NCI-H345 treated with DMSO at 0.1 percent for 48 hours (cell line): Measurements from ENCODE around the gene KATNBL1.

Experiments used
- DNase-seq: peaks from one replicate; lab custom pipeline; 2025; ENCODE audit not compliant: unreplicated experiment; lab: John Stamatoyannopoulos, UW

The KATNBL1 gene, protein sequence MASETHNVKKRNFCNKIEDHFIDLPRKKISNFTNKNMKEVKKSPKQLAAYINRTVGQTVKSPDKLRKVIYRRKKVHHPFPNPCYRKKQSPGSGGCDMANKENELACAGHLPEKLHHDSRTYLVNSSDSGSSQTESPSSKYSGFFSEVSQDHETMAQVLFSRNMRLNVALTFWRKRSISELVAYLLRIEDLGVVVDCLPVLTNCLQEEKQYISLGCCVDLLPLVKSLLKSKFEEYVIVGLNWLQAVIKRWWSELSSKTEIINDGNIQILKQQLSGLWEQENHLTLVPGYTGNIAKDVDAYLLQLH

GRCh38 chr15:34209421-34210282 is at the start of gene KATNBL1:
TSS of gene KATNBL1 (minus strand) at chr15:34210096. CDS start at chr15:34163676, 46,420 bp downstream.
- peak; percentile 82 for DNase-seq

DNA sequence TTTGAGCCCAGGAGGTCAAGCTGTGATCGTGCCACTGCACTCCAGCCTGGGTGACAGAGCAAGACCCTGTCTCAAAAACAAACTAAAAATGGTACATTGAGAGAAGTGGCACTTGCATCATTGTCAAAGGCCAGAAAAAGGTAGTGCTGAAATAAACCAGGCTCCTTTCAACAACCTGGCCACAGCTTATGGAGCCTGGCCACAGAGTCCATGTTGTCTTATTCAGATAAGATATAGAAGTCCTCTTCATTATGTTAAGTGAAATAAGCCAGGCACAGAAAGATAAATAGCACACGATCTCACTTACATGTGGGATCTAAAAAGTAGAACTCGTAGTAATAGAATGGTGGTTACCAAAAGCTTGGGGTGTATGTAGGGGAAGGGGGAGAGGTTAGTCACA is 49.7 kb upstream of the KATNBL1 start:
- no peak for DNase-seq

DNA sequence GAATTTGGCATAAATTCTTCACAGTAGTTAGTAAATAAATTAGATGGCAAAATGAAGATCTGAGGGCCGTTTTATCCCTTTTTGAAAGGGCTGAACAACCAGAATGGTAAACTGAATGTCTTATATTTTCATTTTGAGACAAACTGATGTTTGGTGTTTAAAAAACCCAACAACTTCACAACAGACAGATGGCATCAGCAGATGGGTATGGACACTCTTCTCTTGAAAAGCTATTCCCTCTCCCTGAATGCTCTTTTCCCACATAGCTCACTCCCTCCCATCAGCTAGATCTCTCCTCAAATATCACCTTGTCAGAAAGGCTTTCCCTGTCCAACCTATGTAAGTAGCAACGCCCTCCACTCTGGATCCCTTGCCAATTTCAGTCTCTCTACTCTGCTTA is 48.3 kb upstream of the KATNBL1 start:
- no peak for DNase-seq

DNA sequence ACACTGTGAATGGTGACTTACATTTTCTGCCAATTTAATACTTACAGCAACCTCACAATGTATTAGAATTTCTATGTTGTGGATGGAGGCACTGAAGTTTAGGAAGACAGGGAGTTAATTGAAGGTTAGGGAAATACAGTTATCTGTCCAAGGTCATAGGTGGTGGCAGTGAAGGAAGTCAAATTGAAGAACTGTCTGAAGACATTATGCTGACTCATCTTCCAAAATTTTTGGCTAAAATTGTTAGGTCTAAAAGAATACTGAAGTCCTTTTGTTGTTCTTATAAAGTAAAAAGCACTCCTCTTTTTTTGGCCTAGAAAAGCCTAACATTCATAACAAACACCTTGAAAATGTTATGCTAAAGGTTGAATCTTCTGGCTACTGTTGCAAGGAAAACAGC is 42.6 kb upstream of the KATNBL1 start:
- DNase-seq = no peak

DNA sequence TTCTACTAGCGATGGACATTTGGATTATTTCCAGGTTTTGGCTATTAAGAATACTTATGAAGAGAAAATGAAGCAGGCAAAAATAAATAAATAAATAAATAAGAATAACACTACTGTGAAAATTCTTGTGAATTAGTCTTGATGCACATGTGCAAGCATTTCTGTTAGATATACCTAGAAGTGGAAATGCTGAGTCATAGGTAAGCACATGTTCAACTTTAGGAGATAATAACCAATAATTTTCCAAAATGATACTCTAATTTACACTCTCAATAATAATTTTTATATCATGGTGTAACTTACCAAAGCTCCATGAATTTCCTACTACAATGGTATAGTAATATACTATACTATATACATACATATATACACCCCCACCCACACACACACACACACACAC is 38.3 kb upstream of the KATNBL1 start:
- DNase-seq = no peak

GRCh38 chr15:34246276-34246976 is 36.5 kb upstream of the KATNBL1 start:
- no peak for DNase-seq

GRCh38 chr15:34243226-34243625 is 33.3 kb upstream of the KATNBL1 start:
- DNase-seq = no peak

GRCh38 chr15:34242331-34242710 is 32.4 kb upstream of the KATNBL1 start:
- no peak for DNase-seq

DNA sequence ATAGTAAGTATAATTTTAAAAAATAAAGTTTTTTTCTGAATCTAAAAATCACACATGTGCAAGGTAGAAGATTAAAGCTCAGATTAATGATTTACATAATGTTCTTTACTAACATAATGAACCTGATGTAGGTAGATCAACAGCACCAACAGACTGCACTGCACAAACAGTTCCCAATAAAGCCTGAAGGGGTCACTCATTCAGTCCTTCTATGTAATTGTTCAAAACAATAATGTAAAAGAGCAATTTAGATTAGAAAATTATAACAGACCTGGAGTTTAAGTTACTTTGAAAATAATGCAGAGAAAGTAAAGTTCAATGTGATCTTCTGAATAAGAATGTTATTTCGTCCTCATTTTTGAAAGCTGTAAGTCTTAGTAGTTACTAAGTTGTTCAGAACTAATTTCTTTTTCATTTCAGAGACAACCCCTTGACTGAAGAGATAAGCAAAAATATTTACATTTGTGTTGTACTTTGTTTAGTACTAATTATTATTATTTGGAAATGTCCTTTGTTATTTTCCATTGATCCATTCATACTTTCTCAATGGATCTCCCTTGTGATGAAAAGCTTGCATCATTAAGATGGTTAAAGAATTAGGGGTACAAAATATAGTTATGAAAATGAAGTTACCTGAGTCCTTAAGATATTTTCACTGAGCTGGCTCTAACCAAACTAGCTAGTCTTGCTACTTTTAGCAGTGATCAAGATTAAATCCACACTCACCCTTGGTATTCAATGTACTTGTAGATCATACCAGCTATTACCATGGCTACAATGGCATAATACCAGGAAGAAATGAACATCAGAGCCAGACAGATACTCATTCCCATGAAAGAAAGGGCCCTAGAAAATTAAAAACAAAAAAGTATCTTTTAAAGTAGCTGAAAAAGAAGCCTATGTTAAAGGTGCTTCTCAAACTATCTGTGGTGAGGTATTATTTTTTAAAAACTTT is 31.8 kb upstream of the KATNBL1 start:
- DNase-seq = no peak

DNA sequence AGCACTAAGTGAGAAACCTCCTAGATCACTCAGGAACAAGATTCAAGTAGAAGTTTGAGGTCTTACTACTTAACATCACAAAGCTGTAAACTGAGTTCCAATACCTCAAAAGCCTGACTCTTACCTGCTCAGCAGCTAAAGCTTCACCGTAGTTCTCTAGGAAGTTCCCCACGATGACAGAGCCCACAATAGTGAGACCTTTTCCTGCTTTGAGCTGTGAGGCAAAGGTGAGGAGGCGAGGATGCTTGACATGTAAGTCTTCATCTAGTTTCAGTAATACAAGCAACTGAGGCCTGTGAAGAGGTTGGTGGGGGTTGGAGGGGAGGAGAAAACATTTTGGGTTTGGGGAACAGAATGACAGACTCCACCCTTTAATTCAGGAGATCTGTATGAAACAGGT is 30.6 kb upstream of the KATNBL1 start:
- DNase-seq = no peak

DNA sequence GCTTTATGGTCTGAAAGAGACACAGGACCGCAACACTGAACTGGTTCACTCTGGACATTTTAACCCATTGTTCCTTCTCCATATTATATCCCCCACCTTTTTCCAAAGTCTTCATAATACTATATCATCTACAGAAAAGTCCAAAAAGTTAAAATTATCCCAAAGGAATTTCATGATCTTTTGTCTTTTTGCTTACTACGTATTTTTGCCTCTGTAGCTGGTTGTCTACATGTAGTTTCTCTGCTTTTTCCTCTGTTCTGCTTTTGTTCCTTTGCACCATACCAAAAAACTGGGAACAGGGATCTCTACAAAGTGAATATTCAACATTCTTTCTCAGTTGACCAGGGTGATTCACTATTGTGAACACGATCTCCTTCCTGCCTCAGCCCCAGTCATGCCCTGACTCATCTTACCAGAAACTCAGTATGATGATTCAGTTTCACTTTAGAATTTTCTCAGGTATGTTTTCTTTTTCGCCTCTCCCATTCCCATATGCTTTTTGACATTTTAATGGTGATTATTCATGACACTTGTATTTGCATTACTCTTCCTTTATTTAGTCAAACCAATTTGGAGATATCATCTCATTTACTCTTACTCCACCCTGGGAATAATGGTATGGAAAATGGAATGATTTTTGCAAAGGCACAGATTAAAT is 29.4 kb upstream of the KATNBL1 start:
- DNase-seq = no peak

DNA sequence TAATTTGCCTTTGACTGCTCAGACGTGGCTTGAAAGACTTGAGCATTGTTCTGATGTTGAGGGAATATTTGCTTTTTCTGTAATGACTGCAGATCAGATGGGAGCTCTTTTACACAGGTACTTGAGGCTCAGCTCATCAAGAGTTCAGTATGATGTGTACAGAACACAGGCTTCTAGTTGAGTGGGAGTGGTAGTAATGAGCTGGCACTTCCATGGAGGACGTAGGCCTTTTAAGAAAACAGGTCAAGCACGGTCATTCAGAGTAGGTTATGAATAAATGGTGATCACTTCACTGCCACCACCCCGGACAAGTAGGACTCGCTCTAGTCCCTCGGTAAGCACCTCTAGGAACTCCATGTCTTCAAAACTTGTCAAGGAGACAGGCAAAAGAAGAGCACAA is 23.7 kb upstream of the KATNBL1 start:
- peak; percentile 9 for DNase-seq

DNA sequence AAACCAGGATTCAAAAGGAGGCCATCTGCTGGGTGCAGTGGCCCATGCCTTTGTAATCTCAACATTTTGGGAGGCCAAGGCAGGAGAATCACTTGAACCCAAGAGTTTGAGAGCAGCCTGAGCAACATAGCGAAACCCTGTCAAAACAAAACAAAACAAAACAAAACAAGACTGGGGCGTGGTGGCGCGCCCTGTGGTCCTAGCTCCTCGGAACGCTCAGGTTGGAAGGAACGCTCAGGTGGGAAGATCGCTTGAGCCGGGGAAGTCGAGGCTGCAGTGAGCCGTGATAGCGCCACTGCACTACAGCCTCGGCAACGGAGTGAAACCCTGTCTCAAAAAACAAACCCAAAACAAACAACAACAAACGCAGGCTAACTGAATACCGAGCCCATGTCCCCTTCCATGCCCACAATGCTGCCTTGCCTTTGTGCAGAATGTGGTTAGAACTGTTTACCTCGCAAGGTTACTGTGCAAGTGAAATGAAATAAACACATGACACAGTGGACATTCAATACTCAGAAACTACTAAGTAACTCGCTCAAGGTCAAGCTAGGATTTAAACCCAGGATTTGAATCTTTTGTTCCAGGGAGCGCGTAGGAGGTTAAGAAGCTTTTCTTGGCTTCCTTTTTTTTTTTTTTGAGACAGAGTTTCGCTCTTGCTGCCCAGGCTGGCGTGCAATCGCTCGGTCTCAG is 14.2 kb upstream of the KATNBL1 start:
- DNase-seq = no peak

GRCh38 chr15:34217587-34218225 is 7.8 kb upstream of the KATNBL1 start:
- no peak for DNase-seq

- DNase-seq = no peak
These were observed 6.8 kb upstream of the KATNBL1 start for GRCh38 chr15:34216527-34217270.

GRCh38 chr15:34214135-34214534 is 4.2 kb upstream of the KATNBL1 start:
- DNase-seq = no peak

DNA sequence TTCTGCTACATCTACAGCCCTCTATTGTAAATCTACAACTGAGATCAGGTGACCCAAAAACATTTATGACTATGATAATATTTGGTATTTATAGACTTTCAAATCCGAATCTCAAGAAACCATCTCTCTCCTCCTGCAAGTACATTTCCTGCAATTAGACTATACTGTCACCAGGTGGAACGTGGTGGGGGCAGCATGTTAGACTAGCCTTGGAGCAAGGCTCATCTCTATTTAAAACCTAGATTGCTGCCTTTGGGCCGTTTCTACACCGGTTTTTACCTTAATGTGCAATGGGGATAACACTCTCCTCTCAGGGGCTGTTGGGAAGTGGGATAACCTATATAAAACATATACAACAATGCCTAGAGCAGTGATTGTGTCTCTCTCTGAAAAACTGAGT is 3.8 kb upstream of the KATNBL1 start:
- DNase-seq = no peak

DNA sequence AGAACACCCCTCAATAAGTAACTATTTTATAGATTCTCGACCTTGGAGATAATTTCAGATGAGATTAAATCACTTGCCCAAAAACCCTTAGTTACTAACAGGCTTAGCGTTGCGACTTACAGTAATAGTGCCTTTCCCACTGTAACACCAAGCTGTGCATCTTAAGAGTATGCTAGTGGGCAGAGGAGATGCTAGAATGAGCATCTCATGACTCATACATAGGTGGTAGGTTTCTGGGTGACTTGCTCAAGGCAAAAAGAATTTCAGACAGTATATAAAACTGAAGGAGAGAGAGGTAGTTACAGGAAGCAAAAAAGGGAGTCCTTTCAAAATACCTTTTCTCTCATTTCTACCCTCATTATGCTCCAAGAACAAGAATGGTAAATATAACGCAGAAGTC is 3.9 kb downstream of the KATNBL1 start:
- DNase-seq = no peak
